GM12878 (cell line): ENCODE results near the gene B4GALT3. TPM values are rescaled to one million over a fixed set of nuclear protein-coding genes. Genes with fewer than 3 reads are reported as not detected.

Source experiments
- ATAC-seq: fragments of 200-7000 bp; cut with Tn5 transposase; 3 replicates; pipeline ENCODE4 v1.9.1; 2020; ENCODE audit warnings: mild to moderate bottlenecking, moderate library complexity
- BruUV-seq: library from RNA; stranded (reverse); fragments of 400-500 nt; replicated peaks from 2 replicates; lab custom pipeline; 2021; lab: Mats Ljungman, UMichigan
- CTCF ChIA-PET: fragments of 300-600 bp; sonication (Branson Sonifier 250); formaldehyde crosslinking; extraction: SDS; loops from one replicate; lab custom pipeline; 2021; ENCODE audit warnings: inconsistent platforms; lab: Yijun Ruan, JAX
- POLR2A ChIA-PET: fragments of 350-600 bp; formaldehyde crosslinking; extraction: SDS; loops from one replicate; lab custom pipeline; 2021; ENCODE audit warnings: inconsistent platforms; lab: Charles Lee
- RAD21 ChIA-PET: fragments of 300-600 bp; sonication (Branson Sonifier 250); formaldehyde crosslinking; loops from one replicate; lab custom pipeline; 2023; ENCODE audit warnings: antibody characterized with exemption; ENCODE audit not compliant: unreplicated experiment; lab: Charles Lee
- SMC1A ChIA-PET: fragments of 300-600 bp; sonication (Branson Sonifier 250); formaldehyde crosslinking; loops from one replicate; lab custom pipeline; 2023; ENCODE audit not compliant: unreplicated experiment, uncharacterized antibody; lab: Charles Lee
- DNase-seq: peaks from one replicate; pipeline ENCODE4 v3.0.0-alpha.2; 2011; ENCODE audit warnings: low read depth, low spot score
- FAIRE-seq: peaks from 3 replicates; lab custom pipeline; 2011; peaks lifted over from hg19 to GRCh38; lab: Jason Lieb, UNC
- H2AFZ ChIP-seq: 2 replicates; pipeline ENCODE4 v1.6.0; 2011; ENCODE audit warnings: low read depth, low read length, control low read depth; ENCODE audit not compliant: control insufficient read depth
- H3K27ac ChIP-seq: 2 replicates; pipeline ENCODE4 v1.5.1; 2011; ENCODE audit warnings: control low read depth; ENCODE audit not compliant: control insufficient read depth, insufficient read depth
- H3K27me3 ChIP-seq, 2 experiments: replicated peaks in 1 of 2; 2 replicates each; pipeline versions ENCODE4 v1.6.0 to v1.6.1; 2011; ENCODE audit warnings: low read length in 1 of 2; ENCODE audit not compliant: control insufficient read depth in 2 of 2, insufficient read depth in 2 of 2
- H3K36me3 ChIP-seq, 2 experiments: 2 replicates each; pipeline ENCODE4 v1.5.1; 2011; ENCODE audit warnings: low read length in 1 of 2; ENCODE audit not compliant: control insufficient read depth in 2 of 2, insufficient read depth in 2 of 2
- H3K4me1 ChIP-seq: 2 replicates; pipeline ENCODE4 v1.6.1; 2011; ENCODE audit warnings: mild to moderate bottlenecking, low read length, moderate library complexity, mixed read lengths; ENCODE audit not compliant: control insufficient read depth, insufficient read depth
- H3K4me2 ChIP-seq: 2 replicates; pipeline ENCODE4 v1.6.0; 2011; ENCODE audit warnings: control low read depth; ENCODE audit not compliant: control insufficient read depth, insufficient read depth
- H3K4me3 ChIP-seq: fragments of 200-600 bp; sonication (generic); 2 replicates; pipeline ENCODE4 v1.5.1; 2016
- H3K79me2 ChIP-seq: 2 replicates; pipeline ENCODE4 v1.6.0; 2011; ENCODE audit warnings: low read length; ENCODE audit not compliant: control insufficient read depth, insufficient read depth
- H3K9ac ChIP-seq: 2 replicates; pipeline ENCODE4 v1.8.0; 2011; ENCODE audit warnings: low read length, control low read depth, mixed read lengths; ENCODE audit not compliant: control insufficient read depth, insufficient read depth
- H3K9me3 ChIP-seq: replicated peaks from 3 replicates; pipeline ENCODE4 v1.5.1; 2011; ENCODE audit warnings: mild to moderate bottlenecking, low read length; ENCODE audit not compliant: control insufficient read depth, insufficient read depth
- H4K20me1 ChIP-seq: 2 replicates; pipeline ENCODE4 v1.6.0; 2011; ENCODE audit not compliant: control insufficient read depth, insufficient read depth
- BRCA1 ChIP-seq: IDR thresholded peaks from 2 replicates; pipeline ENCODE4 v1.6.1; 2011; ENCODE audit warnings: low read depth, low read length, improper control_type of control experiment
- CREB1 ChIP-seq: IDR thresholded peaks from 2 replicates; pipeline ENCODE4 v1.6.1; 2012; ENCODE audit warnings: low read depth, mild to moderate bottlenecking, inconsistent platforms
- E2F4 ChIP-seq: IDR thresholded peaks from 2 replicates; pipeline ENCODE4 v1.6.1; 2012; ENCODE audit warnings: low read depth, low read length, improper control_type of control experiment
- IKZF2 ChIP-seq, 2 experiments: fragments of 450-650 bp; IDR thresholded peaks; 2 replicates each; pipeline ENCODE4 v1.6.1; 2017; ENCODE audit warnings: mild to moderate bottlenecking in 2 of 2, moderate library complexity in 2 of 2
- KLF5 ChIP-seq: fragments of 450-650 bp; IDR thresholded peaks from 2 replicates; pipeline ENCODE4 v1.6.1; 2014; ENCODE audit warnings: mild to moderate bottlenecking; ENCODE audit not compliant: partially characterized antibody
- LARP7 ChIP-seq: fragments of 450-650 bp; IDR thresholded peaks from 2 replicates; pipeline ENCODE4 v1.6.1; 2017; ENCODE audit warnings: mild to moderate bottlenecking
- NRF1 ChIP-seq: conservative IDR thresholded peaks from 2 replicates; pipeline ENCODE4 v1.6.1; 2011; ENCODE audit warnings: mild to moderate bottlenecking, low read depth, low read length, improper control_type of control experiment
- PAX8 ChIP-seq: fragments of 450-650 bp; IDR thresholded peaks from 2 replicates; pipeline ENCODE4 v1.6.1; 2017; ENCODE audit warnings: mild to moderate bottlenecking, moderate library complexity
- REST ChIP-seq: IDR thresholded peaks from 2 replicates; pipeline ENCODE4 v1.6.1; 2012; ENCODE audit warnings: mild to moderate bottlenecking, low read depth, low read length
- SIN3A ChIP-seq: IDR thresholded peaks from 2 replicates; pipeline ENCODE4 v1.6.1; 2012; ENCODE audit warnings: low read depth, low read length, improper control_type of control experiment
- SIX5 ChIP-seq: IDR thresholded peaks from 2 replicates; pipeline ENCODE4 v1.6.1; 2011; ENCODE audit warnings: mild to moderate bottlenecking, low read depth, low read length, moderate library complexity; ENCODE audit not compliant: severe bottlenecking
- SMAD5 ChIP-seq: IDR thresholded peaks from 2 replicates; pipeline ENCODE4 v1.6.1; 2016; ENCODE audit warnings: antibody characterized with exemption, low read depth
- WGBS: methylation state at CpG from one replicate; pipeline ENCODE4 v1.1.6; 2016; ENCODE audit warnings: low lambda C conversion rate; ENCODE audit not compliant: insufficient replicate concordance, insufficient coverage; ENCODE audit errors: missing lambda C conversion rate; 5-methylcytosine and 5-hydroxymethylcytosine counted together
- in situ Hi-C: fragments of 300-500 bp; cut with MboI; formaldehyde crosslinking; loops from 9 replicates; pipeline ENCODE4 v1.14.3; 2018; ENCODE audit warnings: mixed read lengths
- intact Hi-C: fragments of 100-400 bp; cut with micrococcal nuclease; formaldehyde crosslinking; loops from one replicate; pipeline ENCODE4 v1.14.2; 2022; ENCODE audit not compliant: unreplicated experiment
- polyA plus RNA-seq, 11 experiments: library from polyadenylated mRNA; depleted of rRNA in 4 of 11; unstranded in 6 of 11; stranded (reverse) in 5 of 11; fragments of >200 nt; fragmentation: Nextera tagmentation in 4 of 11; fragmentation: Illumina TruSeq in 1 of 11; extraction: Ambion mirVana in 4 of 11; extraction: Trizol in 1 of 11; gene quantifications; 1 replicate in 1 of 11; 2 replicates in 10 of 11; pipeline versions ENCODE4 v1.2.1 to v1.2.3, GENCODE V29; 2011 to 2016; ENCODE audit warnings: inconsistent platforms in 2 of 11, missing spikeins in 2 of 11, low read depth in 1 of 11
- total RNA-seq, 4 experiments: library from RNA; depleted of rRNA in 3 of 4; stranded (reverse); fragments of >200 nt in 3 of 4; fragmentation: Illumina TruSeq in 1 of 4; extraction: Trizol in 1 of 4; gene quantifications; 2 replicates each; pipeline versions ENCODE4 v1.2.1 to v1.2.3, GENCODE V29; 2013 to 2021
- TF ChIP-seq, protein P1 (sequence below): fragments of 450-650 bp; IDR thresholded peaks from 2 replicates; pipeline ENCODE4 v1.6.1; 2017; ENCODE audit warnings: low read depth, mild to moderate bottlenecking, moderate library complexity

Gene B4GALT3
- total and polyA plus RNA-seq, 10 of the 15 experiments (the other 5 are each of a cell fraction or from before 2014, with no cell fraction given), result 27.1 to 58.9 (median 42.6) TPM

DNA sequence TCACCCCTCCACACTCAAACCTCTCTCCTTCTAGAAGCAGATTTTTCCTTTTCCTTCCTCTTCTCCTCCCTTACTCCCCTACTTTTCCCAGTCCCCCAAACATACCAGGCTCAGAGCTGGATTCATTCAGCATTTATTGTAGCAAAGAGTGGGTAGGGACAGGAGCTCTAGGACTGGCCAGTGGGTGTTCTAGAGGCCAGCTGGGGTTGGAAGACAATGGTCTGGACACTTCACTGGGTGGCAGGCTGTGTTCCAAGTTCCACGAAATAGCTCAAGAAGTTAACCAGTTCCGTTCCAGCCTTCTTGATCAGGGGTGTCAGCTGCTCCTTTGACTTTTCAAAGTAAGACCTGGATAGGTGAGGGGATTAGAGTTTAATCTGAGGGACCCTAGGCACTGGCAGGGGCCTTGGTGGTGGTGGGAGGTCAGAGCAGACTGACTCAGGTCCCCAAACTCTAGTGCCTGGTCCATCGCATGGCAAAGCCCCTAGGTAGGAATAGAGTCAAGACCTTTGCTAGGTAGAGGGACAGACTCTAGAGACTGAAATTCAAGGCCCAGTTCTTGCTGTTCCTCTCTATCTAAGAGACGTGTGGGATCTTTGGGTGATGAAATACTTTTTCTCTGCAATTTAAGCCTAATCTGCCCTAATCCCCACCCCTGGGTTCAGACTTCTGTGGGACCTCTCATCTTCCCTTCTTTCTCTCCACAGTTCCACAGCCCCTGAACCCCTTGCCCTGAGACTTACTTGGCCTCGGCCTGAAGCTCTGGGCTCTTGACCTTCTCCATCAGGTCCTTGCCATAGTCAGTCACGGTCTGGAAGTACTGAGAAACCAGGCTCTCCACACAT lies 45.1 kb upstream of the B4GALT3 start:
- POLR2A ChIA-PET, result interaction anchor here (0.6 to 1.0 kb wide), 3 partner anchors 9 to 596 kb away, joined by 3 read pairs; no protein-coding TSS in a partner anchor
- RAD21 ChIA-PET, result interaction anchor here (1.7 kb wide), 1 partner anchor 12 kb away, joined by 6 read pairs; no protein-coding TSS in a partner anchor
- no peak for ATAC-seq
- no peak for DNase-seq
- Histone ChIP-seq H3K36me3 (no peaks in the 10 kb centered on the region), H3K4me1 (peaks cover 25% of the 10 kb centered on the region), H2AFZ (no peak overlapping the region), H3K4me3 (no peak overlapping the region), H3K27ac (no peak overlapping the region), H4K20me1 (no peaks in the 10 kb centered on the region), H3K9me3 (no peaks in the 10 kb centered on the region), H3K27me3 (no peaks in the 10 kb centered on the region), H3K4me2 (no peak overlapping the region), H3K79me2 (peaks cover 7% of the 10 kb centered on the region; the same call in 1 of the 2 replicates), H3K9ac (no peak overlapping the region)
- SMC1A ChIA-PET, result interaction anchor here (1.0 to 4.8 kb wide), 6 partner anchors 10 to 160 kb away, joined by 3 to 53 read pairs (median 3); no protein-coding TSS in a partner anchor
- no peak for FAIRE-seq
- WGBS, result 57% methylated on average over 6 of the region's 6 CpGs
- CTCF ChIA-PET, result interaction anchor here (0.6 to 17.1 kb wide), 9 partner anchors 15 to 172 kb away, joined by 3 to 385 read pairs (median 5); partner anchors contain the start of gene NDUFS2
- in situ Hi-C loops, result no loop called here
- intact Hi-C loops, result no loop called here
- BruUV-seq, result no TSS peak
- no peak for TF ChIP-seq LARP7
- TF ChIP-seq E2F4, result no peak
- no peak for TF ChIP-seq BRCA1
- TF ChIP-seq PAX8, result no peak
- TF ChIP-seq IKZF2 (IDR thresholded peaks at IDR 0.05), result no peak
- no peak for TF ChIP-seq NRF1
- TF ChIP-seq CREB1, result no peak
- TF ChIP-seq, protein P1, sequence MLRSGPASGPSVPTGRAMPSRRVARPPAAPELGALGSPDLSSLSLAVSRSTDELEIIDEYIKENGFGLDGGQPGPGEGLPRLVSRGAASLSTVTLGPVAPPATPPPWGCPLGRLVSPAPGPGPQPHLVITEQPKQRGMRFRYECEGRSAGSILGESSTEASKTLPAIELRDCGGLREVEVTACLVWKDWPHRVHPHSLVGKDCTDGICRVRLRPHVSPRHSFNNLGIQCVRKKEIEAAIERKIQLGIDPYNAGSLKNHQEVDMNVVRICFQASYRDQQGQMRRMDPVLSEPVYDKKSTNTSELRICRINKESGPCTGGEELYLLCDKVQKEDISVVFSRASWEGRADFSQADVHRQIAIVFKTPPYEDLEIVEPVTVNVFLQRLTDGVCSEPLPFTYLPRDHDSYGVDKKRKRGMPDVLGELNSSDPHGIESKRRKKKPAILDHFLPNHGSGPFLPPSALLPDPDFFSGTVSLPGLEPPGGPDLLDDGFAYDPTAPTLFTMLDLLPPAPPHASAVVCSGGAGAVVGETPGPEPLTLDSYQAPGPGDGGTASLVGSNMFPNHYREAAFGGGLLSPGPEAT, result no peak
- no peak for TF ChIP-seq SIN3A
- no peak for TF ChIP-seq SMAD5
- TF ChIP-seq REST, result no peak
- TF ChIP-seq KLF5, result no peak
- no peak for TF ChIP-seq SIX5
